SH-SY5Y (cell line): Measurements from ENCODE around the gene NUAK2.

Experiments used
- GATA2 ChIP-seq: IDR thresholded peaks from 2 replicates; pipeline ENCODE4 v1.6.1; 2011; ENCODE audit warnings: mild to moderate bottlenecking, low read depth, low read length
- GATA3 ChIP-seq: IDR thresholded peaks from 2 replicates; pipeline ENCODE4 v1.6.1; 2011; ENCODE audit warnings: low read depth, mild to moderate bottlenecking, low read length, moderate library complexity

DNA sequence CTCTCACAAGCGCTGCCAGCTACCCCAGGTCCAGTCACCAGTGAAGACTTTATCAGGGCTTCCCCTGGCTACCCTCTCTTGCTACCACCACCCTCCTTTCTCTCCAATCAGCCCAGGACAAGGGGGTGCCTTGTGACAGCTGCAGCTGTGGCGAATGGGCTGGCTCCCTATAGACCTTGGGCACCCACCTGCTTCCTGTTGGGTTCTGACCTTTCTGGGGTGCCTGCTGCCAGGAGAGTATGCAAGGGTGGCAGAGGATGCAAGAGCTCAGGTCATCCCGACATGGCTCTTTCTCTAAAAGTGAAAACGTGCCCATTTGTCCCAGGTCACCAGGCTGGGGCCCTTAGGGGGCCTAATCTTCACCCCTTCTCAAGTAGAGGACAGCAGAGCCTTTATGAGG lies 28.6 kb upstream of the NUAK2 start:
- TF ChIP-seq GATA3 (no peak), GATA2 (no peak)
